Keratinocyte (primary cell): ENCODE measurements around the gene TNXB.
"Not testable (repeated sequence)": the region's sequence is repeated elsewhere in the genome, so short reads cannot be mapped to it uniquely, and the experiment has no call there.

Source experiments
- EZH2 ChIP-seq: IDR thresholded peaks from one replicate; pipeline ENCODE4 v1.6.1; 2012; ENCODE audit warnings: inconsistent platforms, mild to moderate bottlenecking, low read length, moderate library complexity
- TF ChIP-seq, protein P1 (sequence below), 3 experiments: IDR thresholded peaks in 1 of 3; conservative IDR thresholded peaks in 1 of 3; optimal IDR thresholded peaks in 1 of 3; 2 replicates in 2 of 3; 3 replicates in 1 of 3; pipeline versions ENCODE3 to v1.5.1; 2011; ENCODE audit warnings: low read length in 3 of 3, mild to moderate bottlenecking in 3 of 3, moderate library complexity in 2 of 3, control low read depth in 1 of 3, inconsistent platforms in 1 of 3; ENCODE audit not compliant: insufficient read depth in 2 of 3; ENCODE audit errors: extremely low read depth in 1 of 3

DNA sequence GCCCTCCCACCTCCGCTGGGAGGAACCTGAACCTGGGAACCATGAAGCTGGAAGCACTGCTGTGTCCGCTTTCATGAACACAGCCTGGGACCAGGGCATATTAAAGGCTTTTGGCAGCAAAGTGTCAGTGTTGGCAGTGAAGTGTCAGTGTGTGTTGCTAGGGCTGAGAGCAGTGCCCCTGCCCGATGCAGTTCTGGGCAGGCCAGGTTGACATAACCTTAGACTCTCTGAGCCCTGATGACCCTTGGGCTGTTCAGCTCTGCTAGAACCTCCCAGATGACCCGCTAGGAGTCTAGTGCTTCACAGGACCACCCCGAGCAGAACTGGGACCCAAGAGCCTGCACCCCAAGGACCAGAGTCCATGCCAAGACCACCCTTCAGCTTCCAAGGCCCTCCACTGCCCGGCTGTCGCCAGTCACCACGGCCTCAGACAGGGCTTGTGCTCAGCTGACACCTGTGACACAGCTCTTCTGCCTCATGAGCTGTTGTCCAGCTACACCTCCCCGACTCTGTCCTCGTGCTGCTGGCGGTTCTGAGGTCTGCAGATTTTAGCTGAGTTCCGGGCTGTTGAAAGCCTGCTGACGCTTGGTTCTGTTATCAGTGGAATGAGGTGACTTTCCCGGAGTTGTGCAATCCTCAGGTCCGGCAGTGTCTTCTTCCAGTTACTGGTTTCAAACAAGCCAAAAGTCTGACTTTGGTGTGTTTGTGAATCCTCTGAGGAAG is 106.4 kb downstream of the TNXB start:
- TF ChIP-seq, protein P1, sequence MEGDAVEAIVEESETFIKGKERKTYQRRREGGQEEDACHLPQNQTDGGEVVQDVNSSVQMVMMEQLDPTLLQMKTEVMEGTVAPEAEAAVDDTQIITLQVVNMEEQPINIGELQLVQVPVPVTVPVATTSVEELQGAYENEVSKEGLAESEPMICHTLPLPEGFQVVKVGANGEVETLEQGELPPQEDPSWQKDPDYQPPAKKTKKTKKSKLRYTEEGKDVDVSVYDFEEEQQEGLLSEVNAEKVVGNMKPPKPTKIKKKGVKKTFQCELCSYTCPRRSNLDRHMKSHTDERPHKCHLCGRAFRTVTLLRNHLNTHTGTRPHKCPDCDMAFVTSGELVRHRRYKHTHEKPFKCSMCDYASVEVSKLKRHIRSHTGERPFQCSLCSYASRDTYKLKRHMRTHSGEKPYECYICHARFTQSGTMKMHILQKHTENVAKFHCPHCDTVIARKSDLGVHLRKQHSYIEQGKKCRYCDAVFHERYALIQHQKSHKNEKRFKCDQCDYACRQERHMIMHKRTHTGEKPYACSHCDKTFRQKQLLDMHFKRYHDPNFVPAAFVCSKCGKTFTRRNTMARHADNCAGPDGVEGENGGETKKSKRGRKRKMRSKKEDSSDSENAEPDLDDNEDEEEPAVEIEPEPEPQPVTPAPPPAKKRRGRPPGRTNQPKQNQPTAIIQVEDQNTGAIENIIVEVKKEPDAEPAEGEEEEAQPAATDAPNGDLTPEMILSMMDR (optimal IDR thresholded peaks at IDR 0.05 in 1 of 3, IDR thresholded peaks at IDR 0.05 in 1 of 3, conservative IDR thresholded peaks at IDR 0.05 in 1 of 3; ENCODE audit: extremely low read depth in 1 of 3, insufficient read depth in 2 of 3, low read length in 3 of 3), result not testable (repeated sequence)
- not testable (repeated sequence) for TF ChIP-seq EZH2
